Mesothelial cell of epicardium (in vitro differentiated cells): Measurements from ENCODE around the gene PPFIA1. TPM values are rescaled to one million over a fixed set of nuclear protein-coding genes. Genes with fewer than 3 reads are reported as not detected.

ENCODE experiments used
- DNase-seq, 2 experiments: peaks; one replicate each; pipeline ENCODE4 v3.0.0; 2021; ENCODE audit warnings: low spot score in 2 of 2; ENCODE audit not compliant: unreplicated experiment in 2 of 2
- H3K27ac Mint-ChIP-seq: 2 replicates; pipeline ENCODE4 v1.8.0; 2021; ENCODE audit warnings: mixed read lengths
- H3K27me3 Mint-ChIP-seq: 2 replicates; pipeline ENCODE4 v1.8.0; 2021; ENCODE audit warnings: low read depth, mixed read lengths
- H3K36me3 Mint-ChIP-seq: 2 replicates; pipeline ENCODE4 v1.8.0; 2021; ENCODE audit warnings: mixed read lengths
- H3K4me1 Mint-ChIP-seq: 2 replicates; pipeline ENCODE4 v1.8.0; 2021; ENCODE audit warnings: mixed read lengths
- H3K4me3 Mint-ChIP-seq: 2 replicates; pipeline ENCODE4 v1.8.0; 2021; ENCODE audit warnings: mild to moderate bottlenecking, moderate library complexity, mixed read lengths
- H3K9me3 Mint-ChIP-seq: 2 replicates; pipeline ENCODE4 v1.8.0; 2021; ENCODE audit warnings: mixed read lengths
- CTCF ChIP-seq: fragments of 200-600 bp; sonication (generic); IDR thresholded peaks from one replicate; pipeline ENCODE4 v1.5.0; 2021; ENCODE audit warnings: antibody characterized with exemption; ENCODE audit not compliant: unreplicated experiment
- total RNA-seq: library from RNA; stranded (reverse); gene quantifications from 3 replicates; pipeline ENCODE4 v1.2.1, GENCODE V29; 2021

The PPFIA1 gene
- total RNA-seq, 1 donor from 2014 or later, result 59.1 TPM

GRCh38 chr11:70419307-70420007 lies 149.0 kb downstream of the PPFIA1 start:
- Mint-ChIP-seq H3K4me1 (peaks cover 8% of the 10 kb centered on the region), H3K27me3 (no peaks in the 10 kb centered on the region), H3K4me3 (no peak overlapping the region), H3K9me3 (no peaks in the 10 kb centered on the region), H3K27ac (no peak overlapping the region), H3K36me3 (peaks cover 57% of the 10 kb centered on the region)
- DNase-seq, result no peak
- no peak for TF ChIP-seq CTCF

GRCh38 chr11:70420008-70420464 lies 149.5 kb downstream of the PPFIA1 start:
- peaks cover 8% of the 10 kb centered on the region for H3K4me1 Mint-ChIP-seq
- no peak for TF ChIP-seq CTCF
- DNase-seq, result no peak
- no peak overlapping the region for H3K27ac Mint-ChIP-seq
- H3K9me3 Mint-ChIP-seq, result no peaks in the 10 kb centered on the region
- H3K36me3 Mint-ChIP-seq, result peaks cover 56% of the 10 kb centered on the region
- no peak overlapping the region for H3K4me3 Mint-ChIP-seq
- H3K27me3 Mint-ChIP-seq, result no peaks in the 10 kb centered on the region

- no peaks in the 10 kb centered on the region for H3K9me3 Mint-ChIP-seq
- peaks cover 56% of the 10 kb centered on the region for H3K36me3 Mint-ChIP-seq
- H3K4me1 Mint-ChIP-seq, result peaks cover 4% of the 10 kb centered on the region
- DNase-seq, result no peak
- TF ChIP-seq CTCF, result no peak
- no peak overlapping the region for H3K4me3 Mint-ChIP-seq
- H3K27me3 Mint-ChIP-seq, result no peaks in the 10 kb centered on the region
- H3K27ac Mint-ChIP-seq, result no peak overlapping the region
Observed at GRCh38 chr11:70420496-70420895, 150.0 kb downstream of the PPFIA1 start.

GRCh38 chr11:70421123-70421522 lies 150.6 kb downstream of the PPFIA1 start:
- Mint-ChIP-seq H3K4me3 (no peak overlapping the region), H3K27me3 (no peaks in the 10 kb centered on the region), H3K36me3 (peaks cover 57% of the 10 kb centered on the region), H3K9me3 (no peaks in the 10 kb centered on the region), H3K4me1 (peaks cover under 1% of the 10 kb centered on the region), H3K27ac (no peak overlapping the region)
- no peak for TF ChIP-seq CTCF
- no peak for DNase-seq

- DNase-seq, result no peak
- Mint-ChIP-seq H3K4me1 (peaks cover 6% of the 10 kb centered on the region), H3K27me3 (no peaks in the 10 kb centered on the region), H3K27ac (no peak overlapping the region), H3K9me3 (no peaks in the 10 kb centered on the region), H3K4me3 (no peak overlapping the region), H3K36me3 (peaks cover 56% of the 10 kb centered on the region)
- TF ChIP-seq CTCF, result no peak
Observed at GRCh38 chr11:70422692-70423522, 152.4 kb downstream of the PPFIA1 start.
